Renal cortex interstitium (tissue), 11 donors: ENCODE measurements around the gene KIF26B. TPM values are rescaled to one million over a fixed set of nuclear protein-coding genes. Genes with fewer than 3 reads are reported as not detected.

Experiments used
- DNase-seq, 11 donors: peaks; one replicate each; pipeline ENCODE4 v3.0.0-alpha.2; 2013; ENCODE audit warnings: low read depth in 9 of 11, low spot score in 4 of 11; ENCODE audit errors: extremely low read depth in 1 of 11
- polyA plus RNA-seq, 3 donors: library from polyadenylated mRNA; unstranded; fragments of 120-200 nt; gene quantifications; one replicate each; pipeline ENCODE4 v1.2.1, GENCODE V29; 2013; ENCODE audit not compliant: insufficient read length in 3 of 3

The KIF26B gene
- polyA plus RNA-seq, 3 donors: 33.4 to 39.4 (median 38.3) TPM

- DNase-seq: no peak
Observed at GRCh38 chr1:245454051-245454450, 299.3 kb downstream of the KIF26B start.

GRCh38 chr1:245457562-245457961 is 302.8 kb downstream of the KIF26B start:
- no peak for DNase-seq

- no peak for DNase-seq
Observed at GRCh38 chr1:245458234-245458633, 303.4 kb downstream of the KIF26B start.

GRCh38 chr1:245458761-245459174 is 304.0 kb downstream of the KIF26B start:
- no peak for DNase-seq

- DNase-seq: no peak
Observed at GRCh38 chr1:245459621-245460020, 304.8 kb downstream of the KIF26B start.

- DNase-seq: no peak
Observed at GRCh38 chr1:245461681-245462080, 306.9 kb downstream of the KIF26B start.

GRCh38 chr1:245462161-245462560 is 307.4 kb downstream of the KIF26B start:
- no peak for DNase-seq

GRCh38 chr1:245463392-245464165 is 308.8 kb downstream of the KIF26B start:
- DNase-seq: no peak

- DNase-seq: no peak
Observed at GRCh38 chr1:245464290-245464689, 309.5 kb downstream of the KIF26B start.

- DNase-seq: no peak
Observed at GRCh38 chr1:245465666-245466065, 310.9 kb downstream of the KIF26B start.

- no peak for DNase-seq
Observed at GRCh38 chr1:245466261-245466660, 311.5 kb downstream of the KIF26B start.

- DNase-seq: no peak
Observed at GRCh38 chr1:245467804-245468203, 313.0 kb downstream of the KIF26B start.

GRCh38 chr1:245469006-245469405 is 314.2 kb downstream of the KIF26B start:
- no peak for DNase-seq

GRCh38 chr1:245469734-245470133 is 314.9 kb downstream of the KIF26B start:
- DNase-seq: no peak

GRCh38 chr1:245475126-245475525 is 320.3 kb downstream of the KIF26B start:
- no peak for DNase-seq

- DNase-seq: no peak
Observed at GRCh38 chr1:245475961-245476516, 321.3 kb downstream of the KIF26B start.

- DNase-seq: no peak
Observed at GRCh38 chr1:245477941-245478340, 323.2 kb downstream of the KIF26B start.

GRCh38 chr1:245480393-245481120 is 325.8 kb downstream of the KIF26B start:
- no peak for DNase-seq

- no peak for DNase-seq
Observed at GRCh38 chr1:245481261-245481660, 326.5 kb downstream of the KIF26B start.

GRCh38 chr1:245483247-245483646 is 328.5 kb downstream of the KIF26B start:
- DNase-seq: no peak
